OCI-LY1 (cell line): ENCODE data around the gene TCN2.
"Not testable (repeated sequence)": the region's sequence is repeated elsewhere in the genome, so short reads cannot be mapped to it uniquely, and the experiment has no call there.

Experiments used
- CTCF ChIP-seq: fragments of 200-600 bp; sonication (generic), shearing (Covaris generic); IDR thresholded peaks from 2 replicates; pipeline ENCODE4 v1.5.1; 2017; ENCODE audit warnings: mild to moderate bottlenecking, antibody characterized with exemption, low read length, moderate library complexity, mixed read lengths
- EZH2 ChIP-seq: fragments of 200-600 bp; sonication (generic), shearing (Covaris generic); IDR thresholded peaks from 2 replicates; pipeline ENCODE4 v1.8.0; 2017; ENCODE audit warnings: borderline replicate concordance, mixed run types, mild to moderate bottlenecking, antibody characterized with exemption, low read length, moderate library complexity, mixed read lengths

- not testable (repeated sequence) for TF ChIP-seq CTCF, EZH2
Measured at GRCh38 chr22:30619909-30620308, 12.9 kb downstream of the TCN2 start.
